IPS-NIHi11 (cell line): ENCODE results near the gene ZFHX3.

Source experiments
- DNase-seq: peaks from one replicate; pipeline ENCODE4 v3.0.0; 2012; ENCODE audit warnings: mixed read lengths, low spot score

The ZFHX3 gene

GRCh38 chr16:72847187-72848027 is 200.5 kb downstream of the ZFHX3 start:
- DNase-seq = peak; percentile 59

DNA sequence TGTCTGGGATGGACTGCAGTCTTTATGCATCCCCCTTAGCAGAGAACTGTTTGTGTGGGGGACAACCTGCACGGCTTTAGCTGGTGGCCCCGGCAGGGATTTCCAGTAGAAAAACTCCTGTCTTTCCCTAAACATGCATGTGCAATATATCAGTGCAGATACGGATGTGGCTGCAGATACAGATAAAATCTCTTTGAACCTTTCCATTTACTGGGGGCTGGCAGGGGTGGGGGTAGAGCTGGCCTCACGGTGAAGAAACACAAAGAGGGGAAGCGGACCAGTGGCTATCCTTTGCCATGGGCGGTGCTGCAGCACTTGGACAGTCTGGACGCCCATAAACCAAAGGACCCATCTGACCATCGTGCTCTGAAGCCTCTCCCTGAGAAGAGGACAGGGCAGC is 201.3 kb downstream of the ZFHX3 start:
- DNase-seq = no peak

- no peak for DNase-seq
Measured at GRCh38 chr16:72845322-72846020, 202.5 kb downstream of the ZFHX3 start.

DNA sequence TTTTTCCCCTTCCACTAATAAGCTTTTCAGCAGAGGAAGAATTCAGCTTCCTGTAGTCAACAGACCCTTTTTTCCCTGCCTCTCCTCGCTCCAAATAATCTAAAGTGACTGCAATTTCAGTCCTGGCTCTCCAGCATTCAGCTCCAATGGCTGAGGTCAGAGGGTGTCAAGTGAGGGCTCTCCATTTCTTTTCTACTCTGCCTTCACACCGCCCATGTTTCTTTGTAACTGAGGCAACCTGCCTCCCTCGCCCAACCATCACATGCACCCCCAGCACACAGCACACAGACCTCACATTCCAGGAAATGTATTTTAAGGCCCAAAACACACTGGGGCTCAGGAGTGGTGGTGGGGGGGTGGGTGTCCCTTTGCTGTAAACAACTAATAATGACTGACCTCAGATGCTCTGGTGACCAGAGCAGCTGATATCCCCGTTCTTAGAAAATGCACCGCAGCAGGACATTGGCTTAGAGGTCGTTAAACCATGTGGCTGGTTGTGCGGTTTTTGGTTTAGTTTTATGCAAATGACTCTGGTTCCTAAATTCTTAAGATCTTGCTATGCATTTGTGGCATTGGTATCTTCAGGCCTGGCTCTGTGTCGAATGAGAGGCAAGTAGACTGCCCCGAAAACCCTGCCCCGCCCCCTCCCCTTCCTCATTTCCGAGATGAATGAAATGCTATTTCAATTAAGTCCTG is 203.6 kb downstream of the ZFHX3 start:
- no peak for DNase-seq

GRCh38 chr16:72841506-72841905 is 206.4 kb downstream of the ZFHX3 start:
- no peak for DNase-seq

- DNase-seq = no peak
Measured at GRCh38 chr16:72840631-72841381, 207.1 kb downstream of the ZFHX3 start.

GRCh38 chr16:72838951-72839350 is 209.0 kb downstream of the ZFHX3 start:
- no peak for DNase-seq

DNA sequence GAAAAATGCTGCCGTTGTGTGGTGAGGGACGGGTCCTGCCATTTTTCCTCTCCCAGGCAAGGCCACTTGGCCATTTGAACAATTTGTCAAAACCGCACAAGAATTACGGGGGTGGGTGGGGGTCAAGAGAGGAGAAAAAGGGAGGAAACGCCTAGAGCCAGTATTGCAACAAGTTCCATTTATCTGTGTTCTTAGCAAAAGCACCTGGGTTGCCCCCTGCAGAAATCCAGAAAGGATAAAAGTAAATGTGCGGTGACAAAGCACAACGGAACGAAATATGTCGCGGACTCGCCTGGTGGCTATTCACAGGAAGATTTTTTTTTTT is 209.4 kb downstream of the ZFHX3 start:
- DNase-seq = no peak

DNA sequence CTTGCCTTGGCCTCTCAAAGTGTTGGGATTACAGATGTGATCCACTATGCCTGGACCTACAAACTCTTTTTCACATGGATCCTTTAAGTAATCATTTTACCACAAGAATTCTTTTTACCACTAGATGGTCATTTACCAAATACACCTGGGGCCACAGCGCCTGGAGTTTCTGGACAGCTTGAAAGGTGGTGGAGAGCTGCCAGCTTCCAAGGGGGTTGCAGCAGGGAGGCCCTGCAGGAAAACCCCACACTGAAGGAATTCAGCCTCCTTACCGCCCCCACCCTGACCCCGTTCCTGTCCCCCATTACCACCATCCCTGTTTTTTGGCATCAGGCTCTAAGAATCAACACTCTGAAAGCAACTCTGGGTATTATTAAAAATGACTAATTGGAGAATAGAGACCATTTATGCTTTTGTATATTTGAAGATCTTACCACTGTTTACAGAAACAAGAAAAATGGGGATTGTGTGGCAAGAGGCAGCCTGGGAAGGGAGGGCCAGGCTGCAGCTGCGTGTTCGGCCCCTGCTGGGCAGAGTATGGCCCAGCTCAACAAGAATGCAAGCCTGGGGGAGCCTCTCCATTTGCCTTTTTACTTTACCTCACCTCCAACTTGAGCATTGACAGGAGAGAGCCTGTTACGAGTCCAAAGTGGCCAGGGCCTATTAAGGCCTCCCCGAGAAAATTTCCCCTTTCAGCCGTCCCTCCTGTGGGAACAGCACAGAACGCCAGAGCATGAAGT is 209.9 kb downstream of the ZFHX3 start:
- peak; percentile 33 for DNase-seq

GRCh38 chr16:72836985-72837384 is 210.9 kb downstream of the ZFHX3 start:
- peak; percentile 31 for DNase-seq

DNA sequence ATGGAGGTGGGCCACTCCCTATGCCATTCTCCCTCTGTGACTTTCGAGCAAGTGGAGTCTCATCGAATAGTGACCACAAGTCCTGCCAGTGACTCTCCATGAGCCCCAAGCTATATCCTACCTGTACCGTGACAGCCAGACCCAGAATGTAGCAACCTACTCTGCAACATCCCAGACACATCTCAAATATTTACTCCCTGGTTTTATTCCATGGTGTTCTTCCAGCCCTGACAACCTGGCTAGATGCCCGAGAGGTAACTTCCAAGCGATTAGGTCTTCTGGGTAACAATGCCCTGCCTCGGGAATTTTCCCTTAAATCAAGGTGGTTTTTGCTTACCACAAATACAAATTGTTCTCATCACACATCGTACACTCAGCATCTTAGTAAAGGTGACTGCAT is 211.7 kb downstream of the ZFHX3 start:
- no peak for DNase-seq

- DNase-seq = no peak
Measured at GRCh38 chr16:72835086-72835485, 212.8 kb downstream of the ZFHX3 start.

DNA sequence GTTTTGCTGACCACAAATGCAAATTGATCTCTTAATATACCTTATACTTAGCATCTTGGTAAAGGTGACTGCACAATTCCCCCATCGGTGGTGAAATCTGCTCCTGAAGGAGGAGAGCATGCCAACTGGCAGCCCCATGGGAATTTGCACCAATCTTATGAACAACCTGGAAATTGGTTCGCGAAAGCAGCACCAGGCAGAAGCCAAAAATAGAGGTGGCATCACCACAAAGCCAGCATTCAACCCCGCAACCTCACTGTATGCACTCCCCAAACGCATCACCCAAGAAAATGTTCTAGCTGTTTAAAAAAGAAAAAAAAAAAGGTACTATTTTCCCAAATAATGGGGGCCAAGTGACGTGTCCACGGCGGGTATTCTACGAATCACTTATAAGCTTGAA is 213.4 kb downstream of the ZFHX3 start:
- DNase-seq = no peak

- DNase-seq = no peak
Measured at GRCh38 chr16:72833969-72834368, 214.0 kb downstream of the ZFHX3 start.

DNA sequence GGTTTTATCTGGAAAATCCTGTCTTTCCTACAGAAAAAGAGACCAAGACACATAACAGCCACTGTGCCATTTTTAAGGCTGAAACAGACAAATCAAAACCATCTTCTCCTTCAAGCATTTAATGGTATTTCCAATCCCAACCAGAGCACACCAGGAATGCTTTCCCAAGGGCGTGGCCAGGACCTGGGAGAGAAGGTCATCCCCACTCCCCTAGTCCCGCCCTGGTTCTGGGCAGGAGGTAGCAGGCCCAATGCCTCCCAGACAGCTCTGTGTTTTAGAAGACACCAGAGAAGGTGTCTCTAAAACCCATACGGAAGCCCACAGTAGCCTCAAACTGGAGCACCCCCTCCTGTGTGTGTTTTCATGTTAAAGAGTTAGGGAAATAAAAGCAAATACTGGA is 214.4 kb downstream of the ZFHX3 start:
- no peak for DNase-seq

DNA sequence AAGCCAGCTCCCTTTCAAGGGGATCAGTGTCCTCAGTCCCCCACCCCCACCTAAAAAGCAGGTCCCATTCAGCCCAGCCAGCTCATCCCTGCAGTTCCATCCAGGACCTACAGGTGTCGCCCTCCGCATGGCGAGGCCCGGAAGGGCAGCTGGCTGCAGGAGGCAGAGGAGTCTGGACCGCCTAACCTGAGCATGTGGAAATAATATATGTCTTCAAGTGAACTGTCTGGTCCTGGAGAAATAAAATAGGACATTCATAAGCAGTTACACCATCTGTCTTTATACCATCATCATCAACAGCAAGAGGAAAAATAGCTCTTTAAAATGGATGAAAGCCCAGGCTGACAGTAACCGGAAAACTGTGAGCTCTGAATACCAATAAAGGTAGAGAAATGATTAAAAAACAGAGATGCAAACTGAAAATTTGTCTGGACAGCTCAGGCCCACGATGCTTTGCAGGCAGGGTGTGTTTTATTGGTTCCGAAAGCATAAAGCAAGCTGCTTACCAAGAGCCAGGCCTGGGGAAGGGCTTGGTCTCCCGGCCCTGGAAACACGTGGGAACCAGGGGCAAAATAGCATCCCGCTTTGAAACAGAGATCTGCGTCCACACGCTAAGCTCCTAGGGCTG is 215.2 kb downstream of the ZFHX3 start:
- peak; percentile 89 for DNase-seq

- DNase-seq = no peak
Measured at GRCh38 chr16:72829846-72830775, 217.8 kb downstream of the ZFHX3 start.

DNA sequence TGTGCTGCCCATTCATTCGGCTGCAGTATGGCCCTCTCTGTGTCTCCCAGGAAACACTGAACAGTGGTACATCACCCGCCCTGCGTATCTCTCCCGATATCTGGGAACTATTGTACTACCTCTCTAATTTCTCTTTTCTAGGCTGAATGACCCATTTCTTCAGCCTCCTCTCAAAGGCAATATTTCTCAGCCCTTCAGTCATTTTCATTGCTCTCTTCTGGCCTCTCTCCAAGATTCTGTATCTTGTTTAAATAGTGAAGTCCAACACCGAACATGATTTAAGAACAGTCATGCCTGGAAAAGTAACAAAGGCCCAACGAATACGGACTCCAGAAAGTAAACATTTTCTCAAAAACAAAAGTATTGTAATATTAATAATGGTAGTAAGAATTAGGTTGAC is 220.1 kb downstream of the ZFHX3 start:
- no peak for DNase-seq

DNA sequence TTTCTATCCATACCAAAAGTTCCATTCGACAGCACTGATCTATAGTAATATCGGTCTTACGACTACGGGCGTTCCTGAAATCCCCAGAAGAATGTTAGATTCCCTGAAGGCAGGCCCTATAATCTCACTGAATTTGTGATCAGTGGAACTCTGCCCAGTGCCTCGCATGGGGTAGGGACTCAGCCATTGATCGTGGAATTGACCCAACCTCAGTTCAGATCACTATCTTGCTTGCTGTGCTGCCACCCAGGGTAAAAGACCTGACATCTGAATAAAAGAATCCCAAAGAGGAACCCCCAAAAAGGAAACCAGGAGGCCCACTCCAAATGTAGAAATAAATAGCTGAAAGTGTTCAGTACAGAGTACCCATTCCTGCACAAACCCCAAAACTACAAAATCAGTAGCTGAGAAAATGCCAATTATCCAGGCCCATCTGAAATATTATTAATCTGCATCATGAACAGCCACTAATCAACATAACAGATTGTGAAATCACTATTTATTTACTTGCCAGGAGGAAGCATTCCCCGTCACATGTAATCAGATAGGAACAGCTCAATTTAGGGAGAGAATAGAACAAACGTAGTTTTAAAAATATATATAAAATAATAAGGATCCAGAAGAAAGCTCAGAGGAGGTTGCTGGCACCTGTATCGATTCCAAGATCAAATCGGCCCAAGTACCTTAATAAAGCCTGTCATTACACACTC is 221.9 kb downstream of the ZFHX3 start:
- no peak for DNase-seq
